Measurements from ENCODE around the gene VPS37C. TPM values are rescaled to one million over a fixed set of nuclear protein-coding genes. Genes with fewer than 3 reads are reported as not detected.
A peak's percentile ranks its signal among the peaks of the same experiment; 100 is the strongest.

The VPS37C gene
- total RNA-seq, 1 donor from 2014 or later: 8.7 TPM

DNA sequence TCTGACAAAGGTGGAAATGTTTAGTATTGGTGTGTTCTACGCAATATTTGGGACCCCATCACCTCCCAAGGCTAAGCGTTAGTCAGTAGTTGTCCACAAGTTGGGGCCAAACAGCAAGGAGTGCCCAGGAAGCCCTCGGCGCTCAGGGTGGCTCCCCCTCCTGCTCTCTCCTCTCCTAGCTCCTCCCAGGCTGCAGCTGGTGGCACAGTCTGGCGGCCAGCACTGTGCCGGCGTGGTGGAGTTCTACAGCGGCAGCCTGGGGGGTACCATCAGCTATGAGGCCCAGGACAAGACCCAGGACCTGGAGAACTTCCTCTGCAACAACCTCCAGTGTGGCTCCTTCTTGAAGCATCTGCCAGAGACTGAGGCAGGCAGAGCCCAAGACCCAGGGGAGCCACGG, 42.2 kb downstream of the VPS37C start:
- Histone ChIP-seq H3K27me3 (ENCODE audit: control insufficient read depth, insufficient read depth, low read length) (peaks cover 2% of the 10 kb centered on the region), H3K36me3 (ENCODE audit: control insufficient read depth, insufficient read depth, low read length) (no peaks in the 10 kb centered on the region), H3K4me3 (ENCODE audit: low read depth, low read length) (no peak overlapping the region)
- DNase-seq (ENCODE audit: low read depth) (no peak), FAIRE-seq (no peak)
- TF ChIP-seq, protein P1, sequence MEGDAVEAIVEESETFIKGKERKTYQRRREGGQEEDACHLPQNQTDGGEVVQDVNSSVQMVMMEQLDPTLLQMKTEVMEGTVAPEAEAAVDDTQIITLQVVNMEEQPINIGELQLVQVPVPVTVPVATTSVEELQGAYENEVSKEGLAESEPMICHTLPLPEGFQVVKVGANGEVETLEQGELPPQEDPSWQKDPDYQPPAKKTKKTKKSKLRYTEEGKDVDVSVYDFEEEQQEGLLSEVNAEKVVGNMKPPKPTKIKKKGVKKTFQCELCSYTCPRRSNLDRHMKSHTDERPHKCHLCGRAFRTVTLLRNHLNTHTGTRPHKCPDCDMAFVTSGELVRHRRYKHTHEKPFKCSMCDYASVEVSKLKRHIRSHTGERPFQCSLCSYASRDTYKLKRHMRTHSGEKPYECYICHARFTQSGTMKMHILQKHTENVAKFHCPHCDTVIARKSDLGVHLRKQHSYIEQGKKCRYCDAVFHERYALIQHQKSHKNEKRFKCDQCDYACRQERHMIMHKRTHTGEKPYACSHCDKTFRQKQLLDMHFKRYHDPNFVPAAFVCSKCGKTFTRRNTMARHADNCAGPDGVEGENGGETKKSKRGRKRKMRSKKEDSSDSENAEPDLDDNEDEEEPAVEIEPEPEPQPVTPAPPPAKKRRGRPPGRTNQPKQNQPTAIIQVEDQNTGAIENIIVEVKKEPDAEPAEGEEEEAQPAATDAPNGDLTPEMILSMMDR (IDR thresholded peaks at IDR 0.05; ENCODE audit: insufficient read depth, low read length, severe bottlenecking): no peak

DNA sequence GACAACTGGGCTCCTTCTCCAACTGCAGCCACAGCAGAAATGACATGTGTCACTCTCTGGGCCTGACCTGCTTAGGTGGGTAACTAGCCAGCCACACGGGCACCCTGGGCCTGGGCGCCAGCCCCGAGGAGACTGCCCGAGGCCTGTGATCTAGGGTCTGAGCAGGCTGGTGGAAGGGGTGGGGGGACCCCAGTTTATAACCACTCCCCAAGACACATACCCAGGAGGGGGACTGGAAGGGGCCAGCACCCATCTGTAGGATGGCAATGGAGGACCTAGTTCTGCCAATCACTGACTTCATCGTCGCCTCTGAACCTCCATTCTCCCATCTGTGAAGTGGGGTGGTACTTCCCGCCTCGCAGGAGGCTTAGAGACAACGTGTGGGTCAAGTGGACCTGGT, 42.8 kb downstream of the VPS37C start:
- FAIRE-seq: no peak
- peaks cover 2% of the 10 kb centered on the region for H3K27me3 ChIP-seq (ENCODE audit: control insufficient read depth, insufficient read depth, low read length)
- H3K4me3 ChIP-seq (ENCODE audit: low read depth, low read length): no peak overlapping the region
- no peak for DNase-seq (ENCODE audit: low read depth)
- TF ChIP-seq, protein P1 (IDR thresholded peaks at IDR 0.05; ENCODE audit: insufficient read depth, low read length, severe bottlenecking): no peak
- H3K36me3 ChIP-seq (ENCODE audit: control insufficient read depth, insufficient read depth, low read length): no peaks in the 10 kb centered on the region

DNA sequence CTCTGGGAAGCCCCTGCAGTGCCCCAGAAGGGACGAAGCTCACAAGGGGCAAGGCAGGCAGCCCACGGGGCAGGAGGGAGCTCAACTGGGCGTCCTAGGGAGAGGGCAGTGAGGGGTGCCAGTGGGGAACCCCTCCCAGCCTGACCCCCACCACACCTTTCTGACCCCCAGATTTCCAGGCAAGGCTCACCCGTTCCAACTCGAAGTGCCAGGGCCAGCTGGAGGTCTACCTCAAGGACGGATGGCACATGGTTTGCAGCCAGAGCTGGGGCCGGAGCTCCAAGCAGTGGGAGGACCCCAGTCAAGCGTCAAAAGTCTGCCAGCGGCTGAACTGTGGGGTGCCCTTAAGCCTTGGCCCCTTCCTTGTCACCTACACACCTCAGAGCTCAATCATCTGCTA, 43.2 kb downstream of the VPS37C start:
- TF ChIP-seq, protein P1 (IDR thresholded peaks at IDR 0.05; ENCODE audit: insufficient read depth, low read length, severe bottlenecking): no peak
- H3K27me3 ChIP-seq (ENCODE audit: control insufficient read depth, insufficient read depth, low read length): peaks cover 2% of the 10 kb centered on the region
- no peaks in the 10 kb centered on the region for H3K36me3 ChIP-seq (ENCODE audit: control insufficient read depth, insufficient read depth, low read length)
- H3K4me3 ChIP-seq (ENCODE audit: low read depth, low read length): no peak overlapping the region
- FAIRE-seq (no peak), DNase-seq (ENCODE audit: low read depth) (no peak)

DNA sequence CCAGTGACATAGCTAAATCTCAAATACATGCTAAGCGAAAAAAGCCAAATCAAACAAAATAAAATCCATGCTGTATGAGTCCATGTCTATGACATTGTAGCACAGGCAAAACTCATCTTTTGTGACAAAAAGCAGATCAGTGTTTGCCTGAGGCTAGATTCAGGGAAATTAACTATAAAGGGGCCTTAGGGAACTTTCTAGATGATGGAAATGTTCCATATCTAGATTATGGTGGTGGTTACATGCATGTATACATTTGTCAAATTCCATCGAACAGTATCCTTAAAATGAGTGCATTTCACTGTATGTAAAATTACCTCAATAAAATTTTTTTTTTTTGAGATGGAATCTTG, 44.1 kb downstream of the VPS37C start:
- no peak for FAIRE-seq
- H3K36me3 ChIP-seq (ENCODE audit: control insufficient read depth, insufficient read depth, low read length): no peaks in the 10 kb centered on the region

DNA sequence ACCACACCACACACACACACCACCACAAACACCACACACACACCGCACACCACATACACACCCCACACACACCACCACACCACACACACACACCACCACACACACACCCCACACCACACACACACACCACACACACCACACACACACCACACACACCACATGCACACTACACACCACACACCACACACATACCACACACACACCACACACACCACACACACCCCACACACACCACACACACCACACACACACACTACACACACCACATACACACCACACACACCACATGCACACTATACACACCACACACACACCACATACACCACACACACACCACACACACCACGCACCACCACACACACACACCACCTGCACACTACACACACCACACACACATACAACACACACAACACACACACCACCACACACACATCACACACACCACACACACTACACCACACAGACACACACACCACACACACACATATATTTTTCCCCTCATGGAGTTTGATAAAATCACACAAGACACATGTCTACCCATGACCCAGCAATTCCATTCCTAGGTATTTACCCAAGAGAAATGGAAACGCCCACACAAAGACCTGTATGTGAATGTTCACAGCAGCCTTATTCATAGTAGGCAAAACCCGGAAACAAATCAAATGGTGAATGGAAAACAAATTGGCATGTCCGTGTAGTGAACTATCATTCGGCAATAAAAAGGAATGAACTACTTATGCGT, 44.6 kb downstream of the VPS37C start:
- peak; percentile 99 for FAIRE-seq

More for the DNA sequence above, 44.1 kb downstream of the VPS37C start:
- no peak for DNase-seq (ENCODE audit: low read depth)
- Histone ChIP-seq H3K4me3 (ENCODE audit: low read depth, low read length) (no peak overlapping the region), H3K27me3 (ENCODE audit: control insufficient read depth, insufficient read depth, low read length) (peaks cover 2% of the 10 kb centered on the region)
- TF ChIP-seq, protein P1 (IDR thresholded peaks at IDR 0.05; ENCODE audit: insufficient read depth, low read length, severe bottlenecking): no peak

More for the DNA sequence above, 44.6 kb downstream of the VPS37C start:
- TF ChIP-seq, protein P1 (IDR thresholded peaks at IDR 0.05; ENCODE audit: insufficient read depth, low read length, severe bottlenecking): no peak
- Histone ChIP-seq H3K36me3 (ENCODE audit: control insufficient read depth, insufficient read depth, low read length) (no peaks in the 10 kb centered on the region), H3K27me3 (ENCODE audit: control insufficient read depth, insufficient read depth, low read length) (peaks cover 2% of the 10 kb centered on the region), H3K4me3 (ENCODE audit: low read depth, low read length) (no peak overlapping the region)
- no peak for DNase-seq (ENCODE audit: low read depth)

All from bronchial epithelial cell (primary cell).